SK-N-SH treated with all-trans-retinoic acid at 6 μM for 48 hours (cell line): ENCODE data around the gene PSMC3.
A peak's percentile ranks its signal among the peaks of the same experiment; 100 is the strongest.

Experiments used
- ATAC-seq: fragments of 200-7000 bp; cut with Tn5 transposase; 3 replicates; pipeline ENCODE4 v1.9.1; 2020; ENCODE audit warnings: mild to moderate bottlenecking, moderate library complexity
- ARNTL ChIP-seq: fragments of 450-650 bp; formaldehyde crosslinking; IDR thresholded peaks from 2 replicates; pipeline ENCODE4 v1.5.0; 2020; ENCODE audit warnings: low read depth, mild to moderate bottlenecking, moderate library complexity, borderline replicate concordance
- BACH2 ChIP-seq: fragments of 250-450 bp; sonication (Bioruptor Pico); IDR thresholded peaks from 2 replicates; pipeline ENCODE4 v1.9.0; 2021; ENCODE audit warnings: mild to moderate bottlenecking, borderline replicate concordance
- CSRNP3 ChIP-seq: fragments of 250-450 bp; sonication (Bioruptor Pico); IDR thresholded peaks from 2 replicates; pipeline ENCODE4 v1.5.1; 2021; ENCODE audit warnings: mild to moderate bottlenecking, moderate library complexity
- ESRRG ChIP-seq: fragments of 250-450 bp; sonication (Bioruptor Pico); IDR thresholded peaks from 2 replicates; pipeline ENCODE4 v1.6.1; 2021; ENCODE audit warnings: mild to moderate bottlenecking
- OSR1 ChIP-seq: fragments of 250-450 bp; sonication (Bioruptor Pico); IDR thresholded peaks from 2 replicates; pipeline ENCODE4 v1.8.0; 2022; ENCODE audit warnings: moderate library complexity, mild to moderate bottlenecking, inconsistent platforms
- PATZ1 ChIP-seq: fragments of 250-450 bp; sonication (Bioruptor Pico); IDR thresholded peaks from 2 replicates; pipeline ENCODE4 v1.8.0; 2020; ENCODE audit warnings: mild to moderate bottlenecking, moderate library complexity, borderline replicate concordance
- RARB ChIP-seq: fragments of 250-450 bp; sonication (Bioruptor Pico); IDR thresholded peaks from 2 replicates; pipeline ENCODE4 v1.8.0; 2021; ENCODE audit warnings: mild to moderate bottlenecking, moderate library complexity
- TCF4 ChIP-seq: fragments of 250-450 bp; sonication (Bioruptor Pico); IDR thresholded peaks from 2 replicates; pipeline ENCODE4 v1.8.0; 2021; ENCODE audit warnings: mild to moderate bottlenecking, moderate library complexity, borderline replicate concordance
- TOX ChIP-seq: fragments of 250-450 bp; sonication (Bioruptor Pico); IDR thresholded peaks from 2 replicates; pipeline ENCODE4 v1.8.0; 2021; ENCODE audit warnings: mild to moderate bottlenecking, moderate library complexity, borderline replicate concordance
- ZFP3 ChIP-seq: fragments of 250-450 bp; sonication (Bioruptor Pico); IDR thresholded peaks from 2 replicates; pipeline ENCODE4 v1.5.0; 2020; ENCODE audit warnings: mild to moderate bottlenecking, moderate library complexity
- ZNF70 ChIP-seq: fragments of 450-650 bp; formaldehyde crosslinking; IDR thresholded peaks from 2 replicates; pipeline ENCODE4 v1.5.0; 2020; ENCODE audit warnings: mild to moderate bottlenecking, moderate library complexity
- ZNF8 ChIP-seq: fragments of 450-650 bp; formaldehyde crosslinking; IDR thresholded peaks from 2 replicates; pipeline ENCODE4 v1.5.0; 2020; ENCODE audit warnings: mild to moderate bottlenecking, moderate library complexity
- TF ChIP-seq, protein P1 (sequence below): fragments of 250-450 bp; sonication (Bioruptor Pico); IDR thresholded peaks from 2 replicates; pipeline ENCODE4 v1.5.0; 2020; ENCODE audit warnings: mild to moderate bottlenecking, moderate library complexity
- TF ChIP-seq, protein P2 (sequence below): fragments of 250-450 bp; sonication (Bioruptor Pico); IDR thresholded peaks from 2 replicates; pipeline ENCODE4 v1.5.1; 2020; ENCODE audit warnings: low read depth, mild to moderate bottlenecking, moderate library complexity

The PSMC3 gene

GRCh38 chr11:47391077-47391583, 35.1 kb downstream of the PSMC3 start:
- TF ChIP-seq, protein P1, sequence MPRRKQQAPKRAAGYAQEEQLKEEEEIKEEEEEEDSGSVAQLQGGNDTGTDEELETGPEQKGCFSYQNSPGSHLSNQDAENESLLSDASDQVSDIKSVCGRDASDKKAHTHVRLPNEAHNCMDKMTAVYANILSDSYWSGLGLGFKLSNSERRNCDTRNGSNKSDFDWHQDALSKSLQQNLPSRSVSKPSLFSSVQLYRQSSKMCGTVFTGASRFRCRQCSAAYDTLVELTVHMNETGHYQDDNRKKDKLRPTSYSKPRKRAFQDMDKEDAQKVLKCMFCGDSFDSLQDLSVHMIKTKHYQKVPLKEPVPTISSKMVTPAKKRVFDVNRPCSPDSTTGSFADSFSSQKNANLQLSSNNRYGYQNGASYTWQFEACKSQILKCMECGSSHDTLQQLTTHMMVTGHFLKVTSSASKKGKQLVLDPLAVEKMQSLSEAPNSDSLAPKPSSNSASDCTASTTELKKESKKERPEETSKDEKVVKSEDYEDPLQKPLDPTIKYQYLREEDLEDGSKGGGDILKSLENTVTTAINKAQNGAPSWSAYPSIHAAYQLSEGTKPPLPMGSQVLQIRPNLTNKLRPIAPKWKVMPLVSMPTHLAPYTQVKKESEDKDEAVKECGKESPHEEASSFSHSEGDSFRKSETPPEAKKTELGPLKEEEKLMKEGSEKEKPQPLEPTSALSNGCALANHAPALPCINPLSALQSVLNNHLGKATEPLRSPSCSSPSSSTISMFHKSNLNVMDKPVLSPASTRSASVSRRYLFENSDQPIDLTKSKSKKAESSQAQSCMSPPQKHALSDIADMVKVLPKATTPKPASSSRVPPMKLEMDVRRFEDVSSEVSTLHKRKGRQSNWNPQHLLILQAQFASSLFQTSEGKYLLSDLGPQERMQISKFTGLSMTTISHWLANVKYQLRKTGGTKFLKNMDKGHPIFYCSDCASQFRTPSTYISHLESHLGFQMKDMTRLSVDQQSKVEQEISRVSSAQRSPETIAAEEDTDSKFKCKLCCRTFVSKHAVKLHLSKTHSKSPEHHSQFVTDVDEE: no peak
- TF ChIP-seq ZFP3 (CRISPR knock-in tag) (peak; percentile 96), PATZ1 (no peak), TCF4 (CRISPR knock-in tag) (no peak), BACH2 (no peak), ZNF70 (CRISPR knock-in tag) (no peak), CSRNP3 (CRISPR knock-in tag) (no peak)
- ATAC-seq: no peak

GRCh38 chr11:47390422-47390760, 35.8 kb downstream of the PSMC3 start:
- ATAC-seq: no peak
- TF ChIP-seq ESRRG (CRISPR knock-in tag) (no peak), TOX (CRISPR knock-in tag) (no peak), TCF4 (CRISPR knock-in tag) (no peak), OSR1 (CRISPR knock-in tag) (no peak), ARNTL (no peak), RARB (CRISPR knock-in tag) (no peak)
- TF ChIP-seq, protein P1: no peak
- TF ChIP-seq, all 23 proteins: peak for 0

DNA sequence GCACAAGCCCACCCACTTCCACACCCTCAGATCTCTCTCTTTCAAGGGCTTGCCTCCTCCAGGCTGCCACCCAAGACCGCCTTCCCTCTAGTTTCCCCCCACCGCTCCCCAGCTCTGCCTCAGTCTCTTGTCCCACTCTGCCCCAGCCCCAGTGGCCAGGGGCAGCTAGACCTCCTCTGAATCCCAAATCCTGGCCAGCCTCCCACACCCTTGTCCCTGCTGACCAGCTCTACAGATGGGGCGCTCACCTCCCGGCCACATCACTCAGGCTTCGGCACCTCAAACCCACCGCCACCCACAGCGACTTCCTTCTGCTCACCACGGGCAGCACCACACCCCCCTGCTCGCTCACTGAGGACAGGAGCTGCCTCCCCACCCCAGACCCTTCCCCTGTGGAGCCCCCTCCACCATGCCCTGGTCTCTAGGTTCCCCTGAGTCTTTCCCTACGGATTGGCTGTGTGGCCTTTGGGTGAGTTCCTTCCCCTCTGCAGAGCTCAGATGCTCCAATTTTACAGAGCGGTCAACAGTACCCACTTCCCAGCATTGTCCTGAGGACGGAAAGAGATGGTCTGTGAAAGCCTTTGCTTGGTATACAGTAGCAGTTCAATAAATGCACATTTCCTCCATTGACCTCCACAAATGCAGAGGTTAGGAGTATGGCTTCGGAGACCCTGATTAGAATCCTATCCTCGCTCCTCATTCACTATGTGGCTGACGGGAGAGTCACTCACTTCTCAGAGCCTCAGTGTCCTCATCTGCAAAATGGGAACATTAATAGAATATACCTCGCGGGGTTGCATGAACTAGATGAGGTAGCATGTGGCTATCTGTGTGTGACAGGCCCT, 36.4 kb downstream of the PSMC3 start:
- TF ChIP-seq ARNTL: no peak
- TF ChIP-seq, protein P2, sequence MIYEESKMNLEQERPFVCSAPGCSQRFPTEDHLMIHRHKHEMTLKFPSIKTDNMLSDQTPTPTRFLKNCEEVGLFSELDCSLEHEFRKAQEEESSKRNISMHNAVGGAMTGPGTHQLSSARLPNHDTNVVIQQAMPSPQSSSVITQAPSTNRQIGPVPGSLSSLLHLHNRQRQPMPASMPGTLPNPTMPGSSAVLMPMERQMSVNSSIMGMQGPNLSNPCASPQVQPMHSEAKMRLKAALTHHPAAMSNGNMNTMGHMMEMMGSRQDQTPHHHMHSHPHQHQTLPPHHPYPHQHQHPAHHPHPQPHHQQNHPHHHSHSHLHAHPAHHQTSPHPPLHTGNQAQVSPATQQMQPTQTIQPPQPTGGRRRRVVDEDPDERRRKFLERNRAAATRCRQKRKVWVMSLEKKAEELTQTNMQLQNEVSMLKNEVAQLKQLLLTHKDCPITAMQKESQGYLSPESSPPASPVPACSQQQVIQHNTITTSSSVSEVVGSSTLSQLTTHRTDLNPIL (CRISPR knock-in tag): no peak
- no peak for TF ChIP-seq ZNF8
- no peak for TF ChIP-seq OSR1 (CRISPR knock-in tag)
- TF ChIP-seq, protein P1: no peak
- ATAC-seq: no peak
